GM18511 (cell line): Measurements from ENCODE around the gene COA8.

Experiments
- ATAC-seq: cut with Tn5 transposase; IDR thresholded peaks from one replicate; pipeline ENCODE4 v1.9.1; 2021; ENCODE audit warnings: mild to moderate bottlenecking, moderate library complexity; ENCODE audit not compliant: unreplicated experiment

The COA8 gene

GRCh38 chr14:103547941-103548462 is 14.8 kb upstream of the COA8 start:
- no peak for ATAC-seq

- ATAC-seq = no peak
Measured at GRCh38 chr14:103548463-103549351, 14.1 kb upstream of the COA8 start.

- ATAC-seq = no peak
Measured at GRCh38 chr14:103549361-103550311, 13.1 kb upstream of the COA8 start.

GRCh38 chr14:103550451-103551337 is 12.1 kb upstream of the COA8 start:
- no peak for ATAC-seq

GRCh38 chr14:103551338-103551762 is 11.4 kb upstream of the COA8 start:
- no peak for ATAC-seq

GRCh38 chr14:103552011-103552845 is 10.5 kb upstream of the COA8 start:
- ATAC-seq = no peak

GRCh38 chr14:103552846-103553210 is 9.9 kb upstream of the COA8 start:
- ATAC-seq = no peak

GRCh38 chr14:103555559-103556337 is 7.0 kb upstream of the COA8 start:
- no peak for ATAC-seq

GRCh38 chr14:103556946-103557758 is 5.6 kb upstream of the COA8 start:
- no peak for ATAC-seq

GRCh38 chr14:103558071-103558882 is 4.5 kb upstream of the COA8 start:
- no peak for ATAC-seq

GRCh38 chr14:103559766-103560165 is 3.0 kb upstream of the COA8 start:
- ATAC-seq = no peak

GRCh38 chr14:103560691-103561090 is 2.1 kb upstream of the COA8 start:
- no peak for ATAC-seq

GRCh38 chr14:103561381-103562178 is 1.2 kb upstream of the COA8 start:
- peak; percentile 32 for ATAC-seq

GRCh38 chr14:103562179-103562428 is 656 bp upstream of the COA8 start:
- peak; percentile 31 for ATAC-seq

- no peak for ATAC-seq
Measured at GRCh38 chr14:103563226-103563620, 463 bp downstream of the COA8 start.

- ATAC-seq = no peak
Measured at GRCh38 chr14:103563844-103564505, 1.2 kb downstream of the COA8 start.
